ENCODE measurements around the gene COG7.

Gene COG7

GRCh38 chr16:23354246-23354645 lies 98.7 kb downstream of the COG7 start:
- DNase-seq, result no peak

DNA sequence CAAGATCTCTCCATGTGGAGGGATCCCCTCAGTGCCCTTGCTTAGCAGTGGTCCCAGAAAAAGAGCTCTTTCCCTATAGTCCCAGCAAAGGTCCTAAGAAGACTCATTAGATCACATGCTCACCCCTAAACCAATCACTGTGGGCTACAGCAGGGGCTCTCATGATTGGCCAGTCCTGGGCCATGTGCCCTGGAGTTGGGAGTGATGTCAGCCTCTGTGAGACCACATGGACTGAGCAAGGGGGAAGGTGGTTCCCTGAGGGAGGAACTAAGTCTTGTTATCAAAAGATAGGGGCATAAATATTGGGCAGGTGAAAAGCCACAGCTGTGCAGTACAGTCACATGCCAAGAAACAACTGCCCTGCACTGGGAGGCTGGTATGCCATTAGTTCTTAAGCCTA lies 99.5 kb downstream of the COG7 start:
- DNase-seq, result no peak

DNA sequence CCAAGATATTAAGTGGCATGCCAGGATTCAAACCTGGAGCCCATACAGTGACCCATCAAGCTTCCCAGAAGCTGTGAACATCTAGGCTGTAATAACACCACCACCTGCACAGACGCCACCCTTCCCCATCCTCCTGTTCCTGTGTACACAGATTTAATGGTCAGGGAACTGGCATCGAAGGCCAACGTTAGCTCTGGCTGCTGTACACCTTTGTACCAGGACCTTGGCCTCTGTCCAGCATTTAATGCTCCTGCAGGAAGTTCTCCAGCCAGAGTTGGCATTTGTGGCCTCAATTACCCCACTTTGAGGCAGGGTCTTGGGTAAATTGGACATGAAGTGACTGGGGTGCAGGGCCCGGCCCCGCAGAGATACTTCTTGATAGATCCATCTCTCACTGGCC lies 101.6 kb downstream of the COG7 start:
- DNase-seq, result no peak

- no peak for DNase-seq
Observed at GRCh38 chr16:23348579-23349469, 104.2 kb downstream of the COG7 start.

GRCh38 chr16:23345237-23345636 lies 107.8 kb downstream of the COG7 start:
- DNase-seq, result no peak

DNA sequence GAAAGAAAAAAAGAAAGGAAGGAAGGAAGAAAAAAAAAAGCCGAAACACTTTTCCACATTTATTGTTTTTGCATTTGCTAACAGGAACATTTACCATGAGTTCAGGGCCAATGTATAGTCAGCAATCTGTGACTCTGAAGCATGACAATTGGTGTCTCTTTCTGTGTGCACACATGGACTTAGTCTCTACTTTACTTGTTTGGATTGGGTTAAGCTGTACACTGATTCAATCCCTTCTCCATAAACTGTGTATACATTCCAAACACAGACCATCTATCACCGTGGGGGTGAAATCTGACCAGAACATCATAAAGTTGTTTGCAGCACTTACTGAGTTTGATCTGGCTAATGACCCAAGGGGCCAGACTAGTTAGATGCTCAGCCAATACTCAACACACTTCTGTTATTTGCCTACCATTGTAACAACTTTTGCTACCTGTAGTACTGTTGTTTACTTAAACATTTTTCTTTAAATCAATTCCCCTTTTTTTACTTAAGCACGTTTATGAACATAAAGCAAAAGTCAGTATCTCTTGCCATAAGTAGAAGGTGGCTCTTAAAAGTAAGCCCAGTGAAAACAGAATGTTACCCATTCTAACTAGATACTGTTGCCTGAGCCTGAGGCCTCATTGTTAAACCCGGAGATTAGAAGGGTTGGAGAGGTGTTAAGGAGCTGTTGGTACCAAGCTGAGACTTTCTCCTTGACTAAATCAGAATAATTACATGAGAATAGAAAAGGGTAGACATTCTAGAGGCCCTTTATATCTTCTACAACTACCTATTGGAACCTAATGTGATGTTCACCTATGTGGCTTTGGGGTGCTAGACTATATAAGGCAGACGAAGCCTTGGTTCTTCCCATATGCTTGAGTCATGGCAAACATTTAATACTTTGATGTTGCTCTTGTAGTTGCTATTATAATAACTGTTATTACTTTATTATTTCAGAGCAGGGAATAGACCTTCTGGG lies 109.1 kb downstream of the COG7 start:
- no peak for DNase-seq

DNA sequence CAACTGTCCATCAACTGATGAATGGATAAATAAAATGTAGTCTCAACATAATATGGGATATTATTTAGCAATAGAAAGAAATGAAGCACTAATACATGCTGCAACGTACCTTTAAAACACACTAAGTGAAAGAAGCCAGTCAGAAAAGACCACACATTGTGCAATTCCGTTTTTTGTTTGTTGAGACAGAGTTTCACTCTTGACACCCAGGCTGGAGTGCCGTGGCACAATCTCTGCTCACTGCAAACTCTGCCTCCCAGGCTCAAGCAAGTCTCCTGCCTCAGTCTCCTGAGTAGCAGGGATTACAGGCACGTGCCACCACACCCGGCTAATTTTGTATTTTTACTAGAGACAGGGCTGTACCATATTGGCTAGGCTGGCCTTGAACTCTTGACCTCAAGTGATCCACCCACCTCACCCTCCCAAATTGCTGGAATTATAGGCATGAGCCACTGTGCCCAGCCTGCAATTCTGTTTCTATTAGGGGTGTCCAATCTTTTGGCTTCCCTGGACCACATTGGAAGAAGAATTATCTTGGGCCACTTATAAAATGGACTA lies 110.8 kb downstream of the COG7 start:
- DNase-seq, result no peak

- no peak for DNase-seq
Observed at GRCh38 chr16:23339787-23340186, 113.2 kb downstream of the COG7 start.

Data from activated naive CD4-positive, alpha-beta T cell (primary cell).